Eye (tissue), 1 donor: ENCODE data around the gene CYSRT1.

Source experiments
- DNase-seq: peaks from one replicate; pipeline ENCODE4 v3.0.0-alpha.2; 2015

The CYSRT1 gene

GRCh38 chr9:137253717-137254623, 29.0 kb downstream of the CYSRT1 start:
- DNase-seq: peak; percentile 56

DNA sequence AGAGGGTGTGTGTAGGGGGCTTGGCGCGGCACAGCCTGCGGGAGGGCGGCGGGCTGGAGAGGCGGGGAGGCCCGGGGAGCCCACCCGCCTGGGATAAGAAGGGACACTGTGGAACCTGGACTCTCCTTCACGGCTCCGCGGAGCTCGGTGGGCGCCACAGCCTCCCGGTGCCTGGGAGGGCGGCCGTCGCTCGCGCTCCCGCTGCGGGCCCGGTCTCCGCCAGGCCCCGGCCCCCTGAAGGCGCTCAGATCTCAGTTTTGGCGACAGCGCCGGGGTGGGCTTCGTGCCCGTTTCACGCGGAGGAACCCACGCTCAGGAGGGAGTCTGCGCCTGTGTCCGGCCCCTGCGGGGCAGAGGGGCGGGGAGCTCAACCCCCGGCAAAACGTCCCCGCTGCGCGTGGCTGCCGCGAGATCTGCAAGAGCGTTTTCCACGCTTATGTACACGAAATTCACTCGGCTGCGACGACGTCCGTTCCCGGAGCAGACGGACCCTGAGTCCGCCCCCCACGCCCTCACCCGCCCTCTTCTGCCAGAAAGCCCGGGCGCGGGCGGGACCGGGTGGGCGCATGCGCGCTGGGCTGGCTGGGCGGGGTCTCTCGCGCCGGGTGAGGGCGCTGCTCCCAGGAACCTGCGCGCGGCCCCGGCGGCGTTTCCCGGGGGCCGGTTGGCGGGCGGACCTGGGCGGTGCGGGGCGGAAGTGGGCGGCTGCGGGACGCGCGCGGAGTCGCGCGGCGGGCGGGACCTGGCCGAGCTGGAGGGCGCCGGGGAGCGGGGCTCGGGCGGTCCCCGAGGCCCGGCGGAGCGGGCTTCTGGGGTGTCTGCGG, 29.9 kb downstream of the CYSRT1 start, which contains the start of gene NELFB:
NELFB (plus strand) TSS at position 704 of the 824 bp plus-strand sequence.
- peak; percentile 96 for DNase-seq

DNA sequence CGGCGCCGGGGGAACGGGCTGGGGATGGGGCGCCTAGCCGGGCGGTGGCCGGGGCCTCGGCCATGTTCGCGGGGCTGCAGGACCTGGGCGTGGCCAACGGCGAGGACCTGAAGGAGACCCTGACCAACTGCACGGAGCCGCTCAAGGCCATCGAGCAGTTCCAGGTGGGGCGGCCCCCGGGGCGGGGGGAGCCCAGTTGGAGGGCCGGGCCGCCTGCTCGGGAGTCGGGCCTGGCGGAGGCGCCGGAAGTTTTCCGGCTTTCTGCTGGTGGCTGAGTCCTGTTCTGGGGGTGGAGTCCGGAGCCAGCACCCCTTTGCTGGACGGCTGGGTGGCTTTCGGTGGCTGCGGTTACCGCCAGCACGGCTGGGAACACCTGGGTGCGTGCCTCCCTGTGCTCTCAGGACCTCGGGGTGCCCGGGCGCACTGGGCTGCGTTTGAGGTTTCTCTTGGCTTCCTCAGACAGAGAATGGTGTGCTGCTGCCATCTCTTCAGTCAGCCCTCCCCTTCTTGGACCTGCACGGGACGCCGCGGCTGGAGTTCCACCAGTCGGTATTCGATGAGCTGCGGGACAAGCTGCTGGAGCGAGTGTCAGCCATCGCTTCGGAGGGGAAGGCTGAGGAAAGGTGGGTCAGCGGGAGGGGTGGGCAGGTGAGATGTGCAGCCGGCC, 30.6 kb downstream of the CYSRT1 start:
- no peak for DNase-seq

GRCh38 chr9:137256362-137256761, 31.4 kb downstream of the CYSRT1 start:
- no peak for DNase-seq

GRCh38 chr9:137256856-137257255, 31.9 kb downstream of the CYSRT1 start:
- DNase-seq: no peak

GRCh38 chr9:137262173-137262908, 37.4 kb downstream of the CYSRT1 start:
- DNase-seq: peak; percentile 42

DNA sequence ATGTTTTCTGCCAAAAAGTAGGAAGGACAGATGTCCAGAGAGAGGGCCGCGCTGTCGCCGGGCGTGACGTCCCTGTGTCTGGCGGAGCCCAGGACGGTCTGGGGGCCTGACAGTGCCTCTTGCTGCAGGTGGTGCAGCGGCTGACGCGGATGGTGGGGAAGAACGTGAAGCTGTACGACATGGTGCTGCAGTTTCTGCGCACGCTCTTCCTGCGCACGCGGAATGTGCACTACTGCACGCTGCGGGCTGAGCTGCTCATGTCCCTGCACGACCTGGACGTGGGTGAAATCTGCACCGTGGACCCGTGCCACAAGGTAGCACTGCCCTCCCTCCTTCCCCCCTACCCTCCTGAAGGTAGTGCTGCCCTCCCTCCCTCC, 37.9 kb downstream of the CYSRT1 start:
- DNase-seq: no peak

- DNase-seq: no peak
These were observed 38.5 kb downstream of the CYSRT1 start for GRCh38 chr9:137263506-137263905.

GRCh38 chr9:137264067-137264466, 39.1 kb downstream of the CYSRT1 start:
- no peak for DNase-seq

DNA sequence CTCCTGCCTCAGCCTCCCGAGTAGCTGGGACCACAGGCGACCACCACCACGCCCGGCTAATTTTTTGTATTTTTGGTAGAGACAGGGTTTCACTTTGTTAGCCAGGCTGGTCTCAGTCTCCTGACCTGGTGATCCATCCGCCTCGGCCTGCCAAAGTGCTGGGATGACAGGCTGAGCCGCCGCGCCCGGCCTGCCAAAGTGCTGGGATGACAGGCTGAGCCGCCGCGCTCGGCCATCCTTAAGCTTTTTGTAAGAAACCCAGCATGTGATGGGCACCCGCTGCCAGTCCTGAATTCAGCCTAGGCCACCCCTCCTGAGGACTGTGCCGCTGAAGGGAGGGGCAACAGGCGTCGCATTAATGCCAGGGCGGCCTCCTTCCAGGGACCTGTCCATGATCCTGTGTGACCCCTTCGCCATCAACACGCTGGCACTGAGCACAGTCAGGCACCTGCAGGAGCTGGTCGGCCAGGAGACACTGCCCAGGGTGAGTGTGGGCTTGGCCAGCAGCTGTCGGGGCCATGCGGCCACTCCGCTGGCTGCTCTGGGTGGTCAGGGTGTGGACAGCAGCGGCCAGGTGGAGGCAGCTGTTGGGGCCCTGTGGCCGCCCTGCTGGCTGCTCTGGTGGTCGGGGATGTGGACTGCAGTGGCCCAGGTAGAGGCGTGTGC, 40.7 kb downstream of the CYSRT1 start:
- DNase-seq: no peak

GRCh38 chr9:137266162-137266527, 41.2 kb downstream of the CYSRT1 start:
- no peak for DNase-seq

GRCh38 chr9:137266585-137267453, 41.8 kb downstream of the CYSRT1 start:
- no peak for DNase-seq

DNA sequence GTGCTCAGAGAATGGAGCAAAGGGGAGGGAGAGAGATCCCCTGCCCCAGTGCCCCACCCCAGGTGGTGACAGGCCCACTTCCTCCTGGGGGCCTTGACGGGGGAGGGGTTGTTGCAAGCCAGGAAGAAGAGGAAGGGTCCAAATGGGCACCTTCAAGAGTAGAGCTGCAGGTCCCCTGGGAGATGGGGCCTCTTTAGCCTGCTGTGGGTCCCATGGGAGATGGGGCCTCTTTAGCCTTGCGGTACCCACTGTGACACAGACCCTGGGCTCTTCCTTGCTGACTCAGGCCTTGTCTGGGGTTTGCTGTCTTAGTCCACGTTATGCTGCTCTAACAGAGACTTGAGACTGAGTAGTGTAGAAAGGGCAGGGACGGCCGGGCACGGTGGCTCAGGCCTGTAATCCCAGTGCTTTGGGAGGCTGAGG, 43.0 kb downstream of the CYSRT1 start:
- no peak for DNase-seq

DNA sequence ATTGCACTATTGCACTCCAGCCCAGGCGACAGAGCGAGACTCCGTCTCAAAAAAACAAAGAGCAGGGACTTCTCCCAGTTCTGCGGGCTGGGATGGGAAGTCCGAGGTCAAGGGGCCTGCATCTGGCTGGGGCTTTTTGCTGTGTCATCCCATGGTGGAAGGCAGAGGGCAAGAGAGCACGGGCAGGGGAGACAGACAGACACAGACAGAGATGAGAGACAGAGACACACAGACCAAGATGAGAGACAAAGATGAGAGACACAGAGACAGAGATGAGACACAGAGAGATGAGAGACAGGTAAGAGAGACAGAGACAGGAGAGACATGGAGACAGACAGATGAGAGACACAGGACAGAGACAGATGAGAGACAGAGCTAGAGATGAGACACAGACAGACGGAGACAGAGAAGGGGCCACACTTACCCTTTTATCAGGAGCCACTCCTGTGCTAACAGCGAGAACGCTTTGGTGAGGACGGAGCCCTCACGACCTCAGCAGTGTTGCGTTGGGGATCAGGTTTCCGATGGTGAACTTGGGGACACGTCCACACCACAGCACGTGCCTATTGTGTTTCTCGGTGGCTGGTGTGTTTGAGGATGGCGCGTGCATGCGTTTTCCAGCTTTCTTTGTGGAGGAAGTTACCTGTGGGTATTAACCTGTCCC, 43.7 kb downstream of the CYSRT1 start:
- DNase-seq: no peak

DNA sequence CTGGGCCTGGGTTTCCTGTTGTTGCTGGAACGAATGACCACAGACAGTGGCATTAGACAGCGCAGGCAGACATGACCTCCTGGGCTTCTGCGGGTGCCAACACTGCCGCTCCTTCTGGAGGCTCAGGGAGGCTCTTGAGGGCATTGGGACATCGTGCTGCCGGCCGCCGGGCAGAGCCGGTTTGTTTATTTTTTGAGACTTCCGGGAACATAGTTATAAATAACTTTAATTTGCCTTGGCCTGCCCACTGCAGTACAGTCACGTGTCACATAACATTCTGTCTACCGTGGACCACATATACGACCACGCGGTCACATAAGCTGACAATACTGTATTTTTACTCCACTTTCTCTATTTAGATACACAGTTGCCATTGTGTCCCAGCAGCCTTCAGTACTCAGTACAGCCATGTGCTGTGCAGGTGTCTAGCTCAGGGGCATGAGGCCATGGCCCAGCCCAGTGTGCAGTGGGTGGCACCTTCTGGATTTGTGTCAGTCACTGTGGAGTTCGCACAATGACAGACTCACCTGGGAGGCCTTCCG, 44.3 kb downstream of the CYSRT1 start:
- no peak for DNase-seq

DNA sequence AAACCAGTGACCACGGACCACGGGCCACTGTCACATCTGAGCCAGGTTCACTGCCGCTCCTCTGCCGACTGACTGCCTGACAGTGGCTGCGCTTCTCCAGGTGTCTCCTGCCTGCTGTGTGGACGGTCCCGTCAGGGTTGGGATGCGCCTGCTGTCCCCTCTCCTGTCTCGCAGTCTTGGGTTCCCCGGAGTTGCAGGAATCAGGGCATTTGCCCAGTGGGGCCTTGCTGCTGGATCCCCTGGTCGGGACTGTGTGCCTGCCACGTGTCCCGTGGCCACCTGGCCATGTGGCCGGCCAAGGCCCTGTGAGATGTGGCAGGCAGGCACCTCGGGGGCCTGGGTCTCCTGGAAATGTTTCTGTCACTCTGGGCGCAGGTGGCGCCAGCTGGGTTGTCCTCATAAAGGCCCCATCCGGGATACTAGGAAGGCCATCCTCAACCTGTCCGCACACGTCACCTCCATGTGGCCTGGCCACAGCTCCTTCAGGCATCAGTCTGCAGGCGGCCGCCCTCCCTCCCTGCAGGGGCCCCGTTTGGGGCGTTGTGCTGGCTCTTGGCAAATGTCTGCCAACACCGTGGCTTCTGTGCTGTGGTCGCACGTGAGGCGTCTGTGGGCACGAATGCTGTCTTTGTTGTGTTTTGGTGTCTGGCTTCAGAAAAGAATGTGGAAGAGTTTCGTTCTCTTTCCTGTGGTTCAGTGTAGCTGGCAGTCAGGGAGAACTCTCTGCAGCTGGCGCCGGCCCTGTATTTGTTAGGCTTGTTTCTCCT, 46.1 kb downstream of the CYSRT1 start:
- no peak for DNase-seq

- DNase-seq: no peak
These were observed 46.7 kb downstream of the CYSRT1 start for GRCh38 chr9:137271696-137272076.

DNA sequence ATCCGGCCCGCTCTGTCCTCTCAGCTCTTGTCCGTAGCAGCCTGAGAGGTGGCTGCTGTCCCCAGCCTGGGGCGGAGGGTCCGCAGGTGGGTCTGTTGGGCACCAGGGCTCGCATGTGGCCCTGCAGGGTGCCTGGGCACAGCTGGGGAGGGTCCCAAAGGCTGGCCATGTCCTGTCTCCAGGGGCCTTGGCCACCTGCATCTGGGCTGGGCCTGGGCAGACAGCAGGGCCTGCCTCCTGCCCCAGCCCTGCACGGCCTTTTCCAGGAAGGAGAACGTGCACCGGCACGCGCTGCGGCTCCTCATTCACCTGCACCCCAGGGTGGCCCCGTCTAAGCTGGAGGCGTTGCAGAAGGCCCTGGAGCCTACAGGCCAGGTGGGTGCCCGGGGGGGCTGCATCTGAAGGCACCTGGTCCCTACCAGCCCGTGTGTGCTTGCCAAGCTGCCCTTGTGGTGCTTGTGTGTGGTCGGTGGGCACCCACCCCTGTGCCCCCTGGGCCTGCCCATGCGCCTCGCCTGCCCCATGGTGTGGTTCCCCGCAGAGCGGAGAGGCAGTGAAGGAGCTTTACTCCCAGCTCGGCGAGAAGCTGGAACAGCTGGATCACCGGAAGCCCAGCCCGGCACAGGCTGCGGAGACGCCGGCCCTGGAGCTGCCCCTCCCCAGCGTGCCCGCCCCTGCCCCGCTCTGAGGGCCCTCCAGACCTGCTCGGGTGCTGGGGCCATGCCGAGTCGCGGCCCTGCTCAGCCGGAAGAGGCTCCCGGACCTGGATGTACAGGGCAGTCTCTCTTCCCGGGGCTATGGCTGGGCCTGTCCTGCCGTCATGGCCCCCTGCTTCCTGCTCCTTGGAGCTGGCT, 47.5 kb downstream of the CYSRT1 start:
- no peak for DNase-seq
